GM10248 (cell line): Measurements from ENCODE around the gene SF1.

Experiments
- CTCF ChIA-PET: fragments of 300-600 bp; sonication (Branson Sonifier 250); formaldehyde crosslinking; extraction: SDS; loops from one replicate; lab custom pipeline; 2021; ENCODE audit warnings: antibody characterized with exemption; lab: Yijun Ruan, JAX
- POLR2A ChIA-PET: fragments of 350-650 bp; sonication (Branson Sonifier 250); formaldehyde crosslinking; extraction: SDS; loops from one replicate; lab custom pipeline; 2020; ENCODE audit warnings: antibody characterized with exemption; lab: Yijun Ruan, JAX
- DNase-seq: peaks from one replicate; pipeline ENCODE4 v3.0.0; 2012; ENCODE audit errors: extremely low spot score
- CTCF ChIP-seq: IDR thresholded peaks from 2 replicates; pipeline ENCODE4 v1.5.1; 2012; ENCODE audit warnings: mild to moderate bottlenecking, low read depth; ENCODE audit errors: extremely low read depth, missing control alignments, control extremely low read depth

The SF1 gene

GRCh38 chr11:64799256-64799622, 20.9 kb upstream of the SF1 start:
- no peak for DNase-seq
- POLR2A ChIA-PET, result no interaction called here
- CTCF ChIA-PET, result interaction anchor here (0.9 to 8.5 kb wide), 4 partner anchors 12 to 215 kb away, joined by 3 to 49 read pairs (median 4); partner anchors contain the start of gene ARL2
- no peak for TF ChIP-seq CTCF

GRCh38 chr11:64796757-64797541, 18.6 kb upstream of the SF1 start:
- TF ChIP-seq CTCF, result no peak
- no peak for DNase-seq
- ChIA-PET POLR2A (no interaction called here), CTCF (interaction anchor here (1.0 to 8.5 kb wide), 3 partner anchors 10 to 29 kb away, joined by 3 to 49 read pairs (median 4); no protein-coding TSS in a partner anchor)

- no peak for TF ChIP-seq CTCF
- DNase-seq, result no peak
- CTCF ChIA-PET, result interaction anchor here (1.1 to 8.5 kb wide), 2 partner anchors 9 to 15 kb away, joined by 3 to 49 read pairs; no protein-coding TSS in a partner anchor
- POLR2A ChIA-PET, result no interaction called here
Measured at GRCh38 chr11:64796047-64796756, 17.9 kb upstream of the SF1 start.

GRCh38 chr11:64794526-64794925, 16.2 kb upstream of the SF1 start:
- POLR2A ChIA-PET, result no interaction called here
- no peak for DNase-seq
- CTCF ChIA-PET, result interaction anchor here (0.9 to 1.3 kb wide), 4 partner anchors 9 to 218 kb away, joined by 3 to 6 read pairs (median 3); no protein-coding TSS in a partner anchor
- TF ChIP-seq CTCF, result no peak

- ChIA-PET POLR2A (no interaction called here), CTCF (interaction anchor here (0.8 to 1.3 kb wide), 6 partner anchors 8 to 219 kb away, joined by 3 to 6 read pairs (median 3); no protein-coding TSS in a partner anchor)
- no peak for TF ChIP-seq CTCF
- no peak for DNase-seq
Measured at GRCh38 chr11:64793271-64794160, 15.2 kb upstream of the SF1 start.
